ENCODE results near the gene PTF1A.

- TF ChIP-seq EZH2 (IDR thresholded peaks at IDR 0.05; ENCODE audit: borderline replicate concordance, low read length), result no peak
- TF ChIP-seq CTCF (conservative IDR thresholded peaks at IDR 0.05 in 1 of 2, IDR thresholded peaks at IDR 0.05 in 1 of 2; ENCODE audit: extremely low read depth in 1 of 2, insufficient read depth in 1 of 2, low read depth in 1 of 2, low read length in 2 of 2), result no peak
These were observed 17.1 kb upstream of the PTF1A start for GRCh38 chr10:23174977-23175512.

All from mammary epithelial cell (primary cell).